HEK293T (cell line): Measurements from ENCODE around the gene MEIOC.

Experiments
- CTCF ChIA-PET: fragments of 350-600 bp; formaldehyde crosslinking; extraction: SDS; loops from one replicate; lab custom pipeline; 2021; ENCODE audit warnings: antibody characterized with exemption, inconsistent platforms; lab: Yijun Ruan, JAX
- POLR2A ChIA-PET: fragments of 350-600 bp; formaldehyde crosslinking; extraction: SDS; loops from one replicate; lab custom pipeline; 2020; ENCODE audit warnings: antibody characterized with exemption, inconsistent platforms; lab: Yijun Ruan, JAX
- DNase-seq: peaks from one replicate; pipeline ENCODE4 v3.0.0; 2012; ENCODE audit warnings: mixed read lengths; ENCODE audit errors: extremely low spot score
- ARNT ChIP-seq: fragments of 450-650 bp; IDR thresholded peaks from 2 replicates; pipeline ENCODE4 v1.6.1; 2017; ENCODE audit warnings: mild to moderate bottlenecking
- BHLHE40 ChIP-seq: fragments of 450-650 bp; IDR thresholded peaks from 2 replicates; pipeline ENCODE4 v1.6.1; 2016; ENCODE audit warnings: mild to moderate bottlenecking, moderate library complexity, borderline replicate concordance
- CTBP1 ChIP-seq: fragments of 450-650 bp; IDR thresholded peaks from 2 replicates; pipeline ENCODE4 v1.6.1; 2016; ENCODE audit warnings: borderline replicate concordance
- ELF4 ChIP-seq: fragments of 450-650 bp; IDR thresholded peaks from 2 replicates; pipeline ENCODE4 v1.6.1; 2017; ENCODE audit warnings: antibody characterized with exemption
- FOXA1 ChIP-seq: fragments of 450-650 bp; IDR thresholded peaks from 2 replicates; pipeline ENCODE4 v1.6.1; 2016; ENCODE audit warnings: mild to moderate bottlenecking
- FOXK2 ChIP-seq: fragments of 450-650 bp; IDR thresholded peaks from 2 replicates; pipeline ENCODE4 v1.6.1; 2016; ENCODE audit warnings: mild to moderate bottlenecking
- FOXM1 ChIP-seq: fragments of 450-650 bp; IDR thresholded peaks from 2 replicates; pipeline ENCODE4 v1.6.1; 2017; ENCODE audit warnings: mild to moderate bottlenecking, borderline replicate concordance
- HDGF ChIP-seq: fragments of 450-650 bp; IDR thresholded peaks from 2 replicates; pipeline ENCODE4 v1.6.1; 2017; ENCODE audit warnings: antibody characterized with exemption, borderline replicate concordance
- L3MBTL2 ChIP-seq: fragments of 450-650 bp; conservative IDR thresholded peaks from 2 replicates; pipeline ENCODE4 v1.6.1; 2016; ENCODE audit warnings: mild to moderate bottlenecking
- LEF1 ChIP-seq: fragments of 450-650 bp; IDR thresholded peaks from 2 replicates; pipeline ENCODE4 v1.6.1; 2017; ENCODE audit warnings: mild to moderate bottlenecking, borderline replicate concordance
- NFRKB ChIP-seq: fragments of 450-650 bp; IDR thresholded peaks from 2 replicates; pipeline ENCODE4 v1.6.1; 2016; ENCODE audit warnings: mild to moderate bottlenecking, moderate library complexity
- SP1 ChIP-seq: fragments of 450-650 bp; IDR thresholded peaks from 2 replicates; pipeline ENCODE4 v1.6.1; 2017
- SUZ12 ChIP-seq: fragments of 450-650 bp; IDR thresholded peaks from 2 replicates; pipeline ENCODE4 v1.6.1; 2016; ENCODE audit warnings: mild to moderate bottlenecking
- TARDBP ChIP-seq: fragments of 450-650 bp; IDR thresholded peaks from 2 replicates; pipeline ENCODE4 v1.6.1; 2016
- ZNF384 ChIP-seq: fragments of 450-650 bp; IDR thresholded peaks from 2 replicates; pipeline ENCODE4 v1.6.1; 2016
- TF ChIP-seq, protein P1 (sequence below): fragments of 450-650 bp; IDR thresholded peaks from 2 replicates; pipeline ENCODE4 v1.6.1; 2016

The MEIOC gene

DNA sequence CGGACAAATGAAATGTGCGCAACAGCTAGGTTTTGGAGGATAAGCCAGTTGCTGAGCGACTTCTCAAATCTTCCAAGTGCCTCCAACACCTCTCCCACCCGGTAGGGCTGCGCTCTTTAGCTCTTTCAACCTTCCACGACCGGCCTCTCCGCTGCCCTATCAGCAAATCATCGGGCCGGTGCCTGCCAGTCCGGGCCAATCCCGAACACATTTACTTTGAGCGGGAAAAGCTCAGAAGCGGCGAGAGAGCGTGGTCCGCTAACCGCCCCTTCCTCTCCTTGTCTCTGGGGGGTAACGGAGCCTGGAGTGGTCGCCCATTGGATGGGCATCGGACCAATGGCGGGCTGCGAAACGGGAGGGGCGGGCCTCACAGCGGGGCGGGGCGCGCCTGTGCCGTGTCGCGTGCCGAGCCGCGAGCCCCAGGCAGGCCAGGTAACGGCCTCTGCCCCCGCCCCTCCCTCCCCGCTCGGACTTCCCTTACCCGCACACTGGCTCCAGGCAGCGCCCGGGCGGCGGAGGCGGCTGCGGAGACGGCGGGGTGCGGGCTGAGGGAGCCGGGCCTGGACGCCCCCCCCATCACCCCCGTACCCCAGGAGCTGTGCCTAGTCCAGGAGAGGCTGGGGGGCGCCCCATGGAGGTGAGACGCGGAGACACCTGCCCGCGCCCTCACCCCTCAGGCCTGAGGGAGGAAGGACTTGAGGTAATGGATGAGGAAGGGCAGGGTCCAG lies at the start of gene MEIOC:
Gene MEIOC (plus strand): TSS at position 486 of the 728 bp plus-strand sequence. CDS start 146 bp downstream, at position 632.
- ChIA-PET POLR2A (interaction anchor here (1.0 to 1.5 kb wide), 2 partner anchors 12 to 69 kb away, joined by 3 read pairs; no protein-coding TSS in a partner anchor), CTCF (interaction anchor here (1.1 to 1.6 kb wide), 2 partner anchors 10 to 16 kb away, joined by 3 to 5 read pairs; no protein-coding TSS in a partner anchor)
- peak; percentile 85 for DNase-seq
- peak; percentile 99 for TF ChIP-seq L3MBTL2
- TF ChIP-seq TARDBP = no peak
- TF ChIP-seq CTBP1 = no peak
- TF ChIP-seq FOXM1 = peak; percentile 33; the same call in 1 of the 2 replicates

DNA sequence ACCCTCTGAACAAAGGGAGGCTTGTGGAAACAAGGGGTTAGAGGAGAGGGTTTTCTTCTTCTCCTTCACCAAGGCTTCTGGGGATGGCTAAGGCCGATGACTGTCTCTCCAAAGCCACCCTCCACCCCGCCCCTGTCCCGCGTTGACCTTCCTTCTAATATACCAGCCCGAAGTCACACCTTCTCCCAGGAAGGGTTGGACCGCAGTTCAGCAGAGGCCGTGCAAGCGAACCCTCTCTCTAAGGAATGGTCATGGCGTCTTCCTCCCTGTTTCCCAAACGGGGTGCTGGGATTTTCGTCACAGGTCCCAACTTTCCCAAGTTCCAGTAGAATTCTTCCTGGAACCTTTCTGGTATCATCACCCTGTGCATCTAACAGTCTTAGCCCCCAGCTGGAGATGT lies 49.6 kb upstream of the MEIOC start:
- ChIA-PET CTCF (no interaction called here), POLR2A (no interaction called here)
- no peak for DNase-seq
- TF ChIP-seq, protein P1, sequence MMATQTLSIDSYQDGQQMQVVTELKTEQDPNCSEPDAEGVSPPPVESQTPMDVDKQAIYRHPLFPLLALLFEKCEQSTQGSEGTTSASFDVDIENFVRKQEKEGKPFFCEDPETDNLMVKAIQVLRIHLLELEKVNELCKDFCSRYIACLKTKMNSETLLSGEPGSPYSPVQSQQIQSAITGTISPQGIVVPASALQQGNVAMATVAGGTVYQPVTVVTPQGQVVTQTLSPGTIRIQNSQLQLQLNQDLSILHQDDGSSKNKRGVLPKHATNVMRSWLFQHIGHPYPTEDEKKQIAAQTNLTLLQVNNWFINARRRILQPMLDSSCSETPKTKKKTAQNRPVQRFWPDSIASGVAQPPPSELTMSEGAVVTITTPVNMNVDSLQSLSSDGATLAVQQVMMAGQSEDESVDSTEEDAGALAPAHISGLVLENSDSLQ = no peak
- TF ChIP-seq ZNF384 = no peak
- TF ChIP-seq TARDBP = no peak
- no peak for TF ChIP-seq FOXK2
- TF ChIP-seq FOXA1 = no peak
- no peak for TF ChIP-seq SP1
- TF ChIP-seq L3MBTL2 = no peak
- TF ChIP-seq LEF1 = no peak
- TF ChIP-seq ELF4 = no peak
- TF ChIP-seq FOXM1 = no peak
- TF ChIP-seq NFRKB = no peak
- no peak for TF ChIP-seq SUZ12
- no peak for TF ChIP-seq CTBP1
- TF ChIP-seq ARNT = no peak
- TF ChIP-seq BHLHE40 = no peak
- no peak for TF ChIP-seq HDGF

DNA sequence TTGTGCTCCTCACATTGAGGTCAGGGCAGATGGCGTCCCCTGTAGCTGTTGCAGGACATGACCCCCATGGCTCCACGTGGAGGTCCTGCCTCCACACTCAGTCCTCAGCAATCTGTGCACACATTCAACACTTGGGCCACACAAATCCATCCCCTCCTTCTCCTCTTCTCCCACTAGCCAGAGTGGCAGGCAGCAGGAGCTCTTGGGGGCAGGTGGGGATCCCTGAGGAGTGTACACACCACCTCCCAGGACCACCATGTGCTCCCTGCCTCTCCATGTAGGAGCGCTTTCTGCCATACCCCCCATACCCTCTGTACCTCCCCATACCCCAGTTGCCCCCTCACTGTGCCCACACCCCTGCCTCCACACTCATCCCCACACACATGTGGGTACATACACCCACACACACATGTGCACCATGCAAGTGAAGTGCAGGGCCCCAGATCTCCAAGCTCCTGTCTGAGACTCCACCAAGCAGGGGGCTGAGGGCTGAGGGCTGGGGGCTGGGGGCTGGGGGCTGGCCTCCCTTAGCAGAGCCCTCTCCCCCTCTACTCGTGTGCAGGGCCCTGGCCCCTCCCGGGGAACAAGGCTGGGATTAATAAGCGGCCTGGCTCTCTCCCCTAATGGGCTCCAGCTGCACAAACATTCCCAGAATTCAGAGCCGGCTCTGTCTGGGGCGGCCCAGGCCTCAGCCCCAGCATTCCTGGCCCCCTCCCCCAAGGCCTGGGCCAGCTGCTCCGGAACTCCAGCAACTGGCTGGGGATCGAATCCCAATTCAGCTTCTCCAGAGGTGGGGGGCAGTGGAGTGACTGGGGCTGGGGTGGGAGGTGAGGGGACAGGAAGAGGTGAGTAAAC lies 48.2 kb upstream of the MEIOC start:
- ChIA-PET CTCF (no interaction called here), POLR2A (interaction anchor here (1.0 to 1.3 kb wide), 3 partner anchors 9 to 51 kb away, joined by 3 to 5 read pairs (median 3); partner anchors contain the start of gene FZD2)
- TF ChIP-seq, protein P1 = no peak
- TF ChIP-seq NFRKB = no peak
- no peak for TF ChIP-seq HDGF
- no peak for TF ChIP-seq ARNT
- TF ChIP-seq SP1 = no peak
- no peak for DNase-seq

DNA sequence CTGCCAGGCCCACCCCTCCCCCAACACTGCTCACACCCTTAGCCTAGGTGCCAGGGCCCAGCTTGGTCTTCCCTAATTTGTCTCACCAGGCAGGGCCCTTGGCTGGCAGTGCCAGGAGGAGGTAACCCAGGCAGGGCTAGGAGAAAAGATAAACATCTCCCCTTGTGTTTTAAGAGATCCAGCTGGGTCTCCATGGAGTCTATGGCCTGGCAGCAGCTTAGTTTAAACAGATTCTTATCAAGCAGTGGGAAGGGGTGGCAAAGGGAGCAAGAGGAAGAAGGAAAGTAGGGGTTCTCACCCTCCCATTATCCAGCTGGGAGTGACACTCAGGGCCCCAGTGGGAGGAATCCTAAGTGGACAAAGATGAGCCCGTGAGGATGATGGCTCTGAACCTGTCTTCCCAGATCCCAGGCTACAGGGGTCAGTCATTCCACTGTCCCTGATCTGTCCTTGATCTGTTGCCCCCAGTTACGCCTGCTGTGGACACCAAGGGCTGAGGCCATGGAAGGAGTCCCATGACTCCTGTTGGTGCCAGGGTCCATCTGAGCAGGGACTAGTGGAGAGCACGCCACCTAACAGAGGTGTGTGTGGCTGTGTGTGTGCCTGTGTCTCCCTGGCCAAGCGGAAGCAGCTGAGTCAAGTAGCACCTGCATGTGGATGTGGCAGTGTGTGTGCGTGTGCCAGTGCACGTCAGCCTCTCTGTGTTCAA lies 47.4 kb upstream of the MEIOC start:
- no peak for TF ChIP-seq SP1
- TF ChIP-seq NFRKB = no peak
- no peak for TF ChIP-seq L3MBTL2
- no peak for TF ChIP-seq BHLHE40
- no peak for TF ChIP-seq FOXK2
- no peak for TF ChIP-seq TARDBP
- TF ChIP-seq ARNT = no peak
- TF ChIP-seq SUZ12 = no peak
- TF ChIP-seq FOXM1 = no peak
- no peak for TF ChIP-seq HDGF
- TF ChIP-seq LEF1 = no peak
- TF ChIP-seq FOXA1 = no peak
- no peak for TF ChIP-seq ELF4
- no peak for TF ChIP-seq ZNF384
- DNase-seq = no peak
- CTCF ChIA-PET = no interaction called here
- POLR2A ChIA-PET = interaction anchor here (1.0 to 1.3 kb wide), 3 partner anchors 8 to 52 kb away, joined by 3 to 5 read pairs (median 3); partner anchors contain the start of gene FZD2

DNA sequence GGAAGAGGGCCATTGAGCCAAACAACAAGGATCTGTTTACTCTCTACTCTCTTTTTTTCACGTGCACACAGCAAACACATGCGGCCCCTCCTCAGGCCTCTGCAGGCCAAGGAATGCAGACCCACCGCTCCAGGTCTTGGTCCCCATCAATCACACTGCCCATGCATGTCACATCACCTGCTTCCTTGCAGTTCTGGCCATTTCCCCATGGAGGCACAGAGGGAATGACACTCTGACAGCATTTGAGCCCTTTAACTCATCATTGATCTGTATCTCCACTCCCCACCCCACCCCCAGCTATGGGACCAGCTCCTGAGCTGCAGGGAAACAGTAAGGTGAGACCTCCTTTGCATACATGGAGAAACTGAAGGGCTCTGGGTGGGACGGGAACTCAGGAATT lies 45.9 kb upstream of the MEIOC start:
- TF ChIP-seq HDGF (no peak), CTBP1 (no peak), NFRKB (no peak), FOXK2 (no peak), L3MBTL2 (no peak), SUZ12 (no peak), ZNF384 (no peak), TARDBP (no peak), ELF4 (no peak), FOXM1 (no peak), SP1 (no peak), FOXA1 (no peak), BHLHE40 (no peak)
- TF ChIP-seq, protein P1 = no peak
- ChIA-PET CTCF (no interaction called here), POLR2A (interaction anchor here (1.3 kb wide), 1 partner anchor 54 kb away, joined by 3 read pairs; the partner anchor contains the start of gene FZD2)
- no peak for DNase-seq
